Cerebellar nuclear complex (tissue), 1 donor: ENCODE results near the gene CANT1.

Experiments used
- DNase-seq, 2 experiments: peaks; one replicate each; lab custom pipeline; 2025; lab: John Stamatoyannopoulos, UW

The CANT1 gene

GRCh38 chr17:79007504-79008381 lies 1.8 kb downstream of the CANT1 start:
- DNase-seq = no peak

GRCh38 chr17:79006794-79007503 lies 2.6 kb downstream of the CANT1 start:
- no peak for DNase-seq

DNA sequence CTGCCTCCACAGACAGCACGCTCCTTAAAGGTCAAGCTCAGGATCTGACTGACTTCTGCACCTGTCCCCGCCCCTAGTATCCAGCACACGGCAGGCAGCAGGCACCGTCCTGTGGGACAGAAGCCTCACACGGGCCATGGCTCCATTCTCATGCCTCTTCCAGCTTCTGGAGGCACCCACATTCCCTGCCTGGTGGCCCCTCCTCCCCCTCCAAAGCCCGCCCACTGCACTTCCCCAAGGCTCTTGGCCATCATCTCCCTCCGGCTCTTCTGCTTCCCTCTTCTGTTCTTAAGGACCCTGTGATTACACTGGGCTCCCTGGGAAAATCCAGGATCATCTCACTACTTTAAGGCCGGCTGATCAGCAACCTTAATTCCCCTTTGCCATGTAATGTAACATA lies 3.5 kb downstream of the CANT1 start:
- DNase-seq = no peak

DNA sequence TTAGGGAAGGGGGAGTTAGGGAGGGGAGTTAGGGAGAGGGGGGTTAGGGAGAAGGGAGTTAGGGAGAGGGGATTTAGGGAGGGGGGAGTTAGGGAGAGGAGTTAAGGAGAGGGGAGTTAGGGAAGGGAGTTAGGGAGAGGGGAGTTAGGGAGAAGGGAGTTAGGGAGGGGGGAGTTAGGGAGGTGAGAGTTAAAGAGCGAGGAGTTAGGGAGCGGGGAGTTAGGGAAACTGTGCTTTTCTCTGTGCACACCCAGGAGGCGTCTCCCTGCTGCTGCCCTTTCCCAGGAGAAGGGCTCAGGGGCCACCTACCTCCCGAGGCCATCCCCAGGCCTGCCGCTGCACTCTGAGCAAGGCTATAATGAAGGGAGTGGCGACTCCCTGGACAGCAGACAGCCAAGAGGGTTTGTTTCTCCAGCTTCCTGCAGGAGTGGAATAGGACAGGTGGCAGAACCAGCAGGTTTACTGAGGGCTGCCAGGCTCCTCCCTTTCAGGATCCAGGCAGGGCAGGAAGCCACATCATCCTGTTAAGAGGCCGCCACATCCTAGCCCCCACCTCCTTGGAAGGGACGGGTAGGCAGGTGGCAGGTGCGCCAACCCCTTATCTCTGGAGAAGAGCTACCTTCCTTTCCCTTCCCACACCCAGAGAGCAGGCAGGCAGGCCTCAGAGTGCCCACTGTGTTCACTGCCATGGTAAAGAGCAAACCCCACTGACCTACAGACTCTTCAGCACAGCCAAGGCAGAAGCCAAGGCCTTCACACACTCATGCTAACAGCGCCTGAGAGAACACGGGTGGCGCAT lies 4.3 kb downstream of the CANT1 start:
- DNase-seq = peak; percentile 81 to 82

- DNase-seq = no peak
These were observed 5.7 kb downstream of the CANT1 start for GRCh38 chr17:79003661-79004411.

DNA sequence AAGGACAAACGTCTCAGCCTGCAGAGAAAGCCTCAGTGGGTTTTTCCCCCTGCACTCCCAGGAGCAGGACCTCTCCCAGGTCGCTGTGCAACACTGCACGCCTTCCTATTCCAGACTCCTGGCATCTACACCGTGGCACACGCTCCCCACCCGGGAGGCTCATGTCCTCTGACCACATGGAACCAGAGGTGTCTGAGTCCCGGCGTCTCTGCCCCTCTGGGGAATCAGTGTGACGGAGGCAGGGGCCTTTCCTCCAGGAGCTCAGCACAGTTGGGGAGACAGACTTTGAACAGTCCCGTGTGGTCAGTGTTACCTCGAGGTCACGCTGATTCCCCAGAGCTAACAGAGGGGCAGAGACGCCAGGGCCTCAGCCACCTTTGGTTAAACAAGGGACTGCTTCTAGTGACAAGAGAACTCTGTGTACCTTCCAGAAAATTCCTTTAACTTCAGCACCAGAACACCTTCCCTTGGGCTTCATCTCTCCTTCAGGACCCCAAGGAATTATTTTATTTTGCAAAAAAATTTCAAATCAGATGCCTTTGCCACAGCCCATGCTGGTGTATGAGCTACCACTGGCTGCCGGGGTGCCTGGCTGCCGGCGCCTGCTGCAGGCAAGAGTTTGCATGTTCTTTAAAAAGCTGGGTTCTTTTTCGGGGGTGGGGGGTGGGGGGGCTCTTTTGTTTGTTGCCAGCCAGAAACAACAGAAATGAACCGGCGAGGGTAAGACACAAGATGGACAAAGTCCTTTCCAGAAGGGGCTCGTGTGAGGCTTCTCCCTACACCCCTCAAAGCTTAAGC lies 6.6 kb downstream of the CANT1 start:
- DNase-seq = no peak

GRCh38 chr17:79002291-79002690 lies 7.3 kb downstream of the CANT1 start:
- DNase-seq = no peak

DNA sequence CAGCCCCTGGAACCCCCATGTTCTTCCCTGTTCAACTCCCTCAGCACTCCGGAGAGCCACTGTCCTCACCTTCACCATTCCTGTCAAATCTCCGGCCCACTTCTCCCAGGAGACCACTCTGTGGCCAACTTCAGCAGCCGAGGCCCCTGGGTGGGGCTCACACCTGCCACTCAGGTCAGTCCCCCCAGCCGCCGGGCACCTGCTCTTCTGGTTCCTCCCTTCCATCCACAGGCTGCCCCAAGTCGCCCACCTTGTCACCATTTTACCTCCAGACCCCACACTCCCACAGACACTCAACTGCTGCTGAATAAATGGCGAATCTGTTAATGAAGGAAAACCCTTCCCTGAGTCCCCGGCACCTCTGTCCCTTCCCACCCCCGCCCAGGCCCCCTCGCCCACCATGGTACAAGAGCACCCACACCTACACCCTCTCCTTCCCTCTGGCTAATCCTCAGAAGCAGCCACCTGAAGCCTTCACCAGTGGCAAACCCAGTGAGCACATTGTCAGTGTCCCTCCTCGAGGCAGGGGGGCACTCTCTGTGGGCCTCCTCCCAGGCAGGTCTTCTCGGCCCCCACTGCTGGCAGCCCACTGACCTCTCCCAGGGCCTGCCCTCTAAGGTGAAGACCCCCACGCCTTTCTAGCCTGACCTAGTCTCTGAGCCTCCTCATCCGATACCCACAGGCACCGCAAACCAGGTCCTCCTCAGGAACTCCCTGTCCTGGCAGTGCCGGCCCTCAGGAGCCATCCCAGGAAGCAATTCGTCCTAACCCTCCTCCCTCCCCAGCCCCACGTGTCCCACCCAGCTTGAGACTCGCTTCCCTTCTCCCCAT lies 8.2 kb downstream of the CANT1 start:
- DNase-seq = no peak

- no peak for DNase-seq
These were observed 9.0 kb downstream of the CANT1 start for GRCh38 chr17:79000396-79001189.

DNA sequence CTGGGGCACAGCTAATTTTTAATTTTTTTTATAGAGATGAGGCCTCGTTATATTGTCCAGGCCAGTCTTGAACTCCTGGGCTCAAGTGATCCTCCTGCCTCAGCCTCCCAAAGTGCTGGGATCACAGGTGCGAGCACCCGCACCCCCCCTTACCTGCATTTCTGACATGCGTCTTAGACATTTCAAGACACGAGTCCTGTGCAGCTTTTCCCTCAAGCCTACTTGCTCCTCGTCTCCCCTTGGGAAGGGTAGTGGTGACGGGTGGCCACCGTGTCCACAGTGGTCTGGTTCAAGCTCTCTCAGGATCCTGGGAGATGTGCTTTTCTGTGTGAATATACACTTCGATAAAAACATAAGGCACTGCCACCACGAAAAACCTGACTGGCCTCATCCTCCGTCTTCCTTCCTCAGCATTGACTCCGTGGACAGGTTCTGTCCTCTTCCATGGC lies 9.6 kb downstream of the CANT1 start:
- DNase-seq = no peak

DNA sequence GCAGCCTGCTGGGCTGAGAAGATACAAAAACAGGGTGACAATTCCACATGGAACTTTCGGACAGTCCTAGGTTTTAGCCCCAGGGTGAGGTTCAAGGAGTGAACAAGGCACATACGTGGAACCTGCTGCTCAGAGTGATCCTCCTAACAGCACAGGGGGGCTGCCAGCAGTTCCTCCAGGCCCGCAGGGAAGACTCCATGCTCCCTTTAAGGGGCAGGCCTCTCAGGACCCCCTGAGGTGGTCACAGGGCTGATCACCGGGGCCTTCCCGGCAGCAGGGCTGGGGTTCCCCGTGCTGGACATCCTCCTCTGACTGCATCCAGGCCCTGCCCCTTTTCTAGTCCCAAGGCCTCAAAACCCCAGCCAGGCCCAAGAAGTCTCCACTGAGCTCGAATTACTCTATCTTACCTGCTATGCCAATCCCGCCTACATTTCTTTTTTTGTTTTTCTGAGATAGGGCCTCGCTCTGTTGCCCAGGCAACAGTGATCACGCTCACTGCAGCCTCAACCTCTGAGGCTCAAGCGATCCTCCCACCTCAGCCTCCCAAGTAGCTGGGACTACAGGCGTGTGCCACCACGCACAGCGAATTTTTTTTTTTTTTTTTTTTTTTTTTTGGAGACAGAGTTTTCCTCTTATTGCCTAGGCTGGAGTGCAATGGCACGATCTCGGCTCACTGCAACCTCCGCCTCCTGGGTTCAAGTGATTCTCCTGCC lies 10.4 kb downstream of the CANT1 start:
- DNase-seq = no peak

GRCh38 chr17:78998311-78999055 lies 11.1 kb downstream of the CANT1 start:
- no peak for DNase-seq

GRCh38 chr17:78997881-78998280 lies 11.7 kb downstream of the CANT1 start:
- no peak for DNase-seq

DNA sequence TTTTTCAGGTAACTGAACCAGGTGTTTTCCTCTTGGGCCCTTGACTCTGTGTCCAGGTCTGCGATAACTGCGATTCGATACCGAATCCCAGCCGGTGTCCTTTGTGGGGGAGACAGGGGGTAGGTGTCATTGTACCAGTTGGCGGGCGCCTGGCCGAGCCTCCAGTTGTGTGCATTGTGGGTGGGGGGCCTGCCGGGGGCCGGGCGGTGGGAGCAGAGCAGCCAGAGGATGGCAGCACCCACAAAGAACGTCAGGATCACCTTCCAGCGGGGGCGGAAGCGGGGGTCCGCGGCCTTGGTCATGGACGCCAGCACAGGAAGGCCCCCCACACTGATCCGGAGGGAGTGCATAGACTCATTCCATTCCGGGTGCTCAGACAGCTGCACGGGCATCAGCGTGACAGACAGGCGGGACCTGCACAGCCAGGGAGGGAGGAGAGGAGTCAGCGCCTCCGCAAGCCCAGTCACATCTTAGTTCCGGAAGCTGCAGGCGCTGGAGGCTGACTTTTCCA lies 12.3 kb downstream of the CANT1 start:
- DNase-seq = no peak

GRCh38 chr17:78996781-78997201 lies 12.8 kb downstream of the CANT1 start:
- no peak for DNase-seq

DNA sequence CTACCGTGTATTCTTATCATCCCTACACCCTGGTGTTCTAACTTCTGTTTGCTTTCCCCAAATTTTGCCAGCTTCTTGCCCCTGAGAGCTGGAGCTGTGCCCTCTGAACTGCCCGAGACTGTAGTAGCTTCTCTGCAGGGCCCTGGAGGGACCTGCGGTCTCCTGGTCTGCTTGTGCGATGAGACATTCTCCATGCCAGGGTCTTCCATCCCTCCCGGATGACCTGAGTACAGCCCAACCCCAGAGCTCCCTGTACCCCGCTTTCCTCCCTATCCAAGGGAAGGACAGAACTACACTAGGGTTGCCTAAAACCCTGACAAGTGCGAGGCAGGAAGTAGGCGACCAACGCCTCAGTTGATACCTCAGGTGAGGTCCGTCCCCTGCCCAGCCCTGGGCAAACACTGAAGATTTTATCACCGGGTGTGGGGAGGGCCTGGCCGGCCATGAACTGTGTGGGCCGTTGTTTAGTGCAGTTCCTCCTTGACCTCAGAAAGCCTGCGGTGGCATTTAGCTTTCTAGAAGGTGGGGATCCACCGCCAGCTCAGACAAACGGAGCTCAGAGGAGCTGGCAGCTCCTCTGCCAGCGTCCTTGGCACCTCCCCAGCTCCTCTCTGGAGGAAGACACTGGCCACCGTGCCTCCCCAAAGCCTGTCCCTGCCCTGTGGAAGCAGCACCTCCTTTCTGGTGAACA lies 13.7 kb downstream of the CANT1 start:
- peak in 1 of 2 experiments; percentile 61 for DNase-seq
